HG03196 (cell line): ENCODE data around the gene DOK6.

ENCODE experiments used
- ATAC-seq: cut with Tn5 transposase; IDR thresholded peaks from one replicate; pipeline ENCODE4 v1.9.1; 2021; ENCODE audit not compliant: unreplicated experiment

Gene DOK6

DNA sequence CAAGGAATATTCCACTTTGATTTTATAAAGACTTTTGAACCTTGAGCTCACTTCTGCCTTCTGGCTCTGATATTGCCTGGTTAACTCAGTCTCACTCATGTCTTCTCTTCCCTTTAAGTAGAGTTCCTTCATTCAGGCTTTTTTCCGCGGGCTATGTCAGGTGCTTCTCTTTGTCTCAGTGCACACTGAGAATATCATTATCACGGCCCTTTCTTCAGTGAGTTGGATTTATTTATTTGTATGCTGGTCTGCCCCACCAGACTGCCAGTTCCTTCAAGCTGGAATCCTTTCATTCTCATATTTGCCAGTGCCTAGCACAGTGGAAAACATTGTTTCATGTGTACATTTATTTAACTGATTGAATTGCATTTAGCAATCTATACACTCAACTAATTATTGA lies 136.5 kb downstream of the DOK6 start:
- no peak for ATAC-seq

DNA sequence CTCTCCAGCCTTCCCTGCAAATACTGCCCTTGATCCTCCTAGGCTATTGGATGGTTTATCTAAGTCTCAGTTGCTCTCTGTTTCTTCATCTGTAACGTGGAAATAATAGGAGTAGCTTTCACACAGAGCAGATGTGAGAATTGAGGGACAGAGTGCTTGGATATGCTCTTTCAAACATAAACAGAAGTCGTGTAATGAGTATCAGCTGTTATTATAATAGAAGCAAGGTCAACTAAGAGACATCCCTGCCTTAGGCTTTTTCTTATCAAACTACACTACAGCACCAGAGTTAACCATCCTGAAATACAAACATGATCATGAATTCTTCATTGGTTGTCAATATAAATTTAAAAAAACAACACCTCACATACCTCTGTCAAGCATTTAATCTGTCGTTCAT lies 138.2 kb downstream of the DOK6 start:
- no peak for ATAC-seq

DNA sequence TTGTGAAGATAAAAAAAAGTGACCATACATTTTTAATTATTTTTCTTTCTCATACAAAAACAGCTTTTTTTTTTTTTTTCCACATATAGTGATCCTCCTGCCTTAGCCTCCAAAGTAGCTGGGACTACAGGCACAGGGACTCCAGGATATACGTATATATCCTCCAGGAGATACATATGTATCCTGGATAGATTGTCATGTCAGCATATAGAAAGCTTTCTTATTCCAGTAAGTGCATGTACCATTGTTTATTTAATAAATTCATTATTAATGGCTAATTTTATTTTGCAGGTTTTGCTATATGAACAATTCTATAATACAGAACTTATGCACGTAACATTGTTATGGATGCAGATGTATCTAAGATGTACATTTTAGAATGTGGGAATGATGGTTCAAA lies 138.7 kb downstream of the DOK6 start:
- no peak for ATAC-seq

DNA sequence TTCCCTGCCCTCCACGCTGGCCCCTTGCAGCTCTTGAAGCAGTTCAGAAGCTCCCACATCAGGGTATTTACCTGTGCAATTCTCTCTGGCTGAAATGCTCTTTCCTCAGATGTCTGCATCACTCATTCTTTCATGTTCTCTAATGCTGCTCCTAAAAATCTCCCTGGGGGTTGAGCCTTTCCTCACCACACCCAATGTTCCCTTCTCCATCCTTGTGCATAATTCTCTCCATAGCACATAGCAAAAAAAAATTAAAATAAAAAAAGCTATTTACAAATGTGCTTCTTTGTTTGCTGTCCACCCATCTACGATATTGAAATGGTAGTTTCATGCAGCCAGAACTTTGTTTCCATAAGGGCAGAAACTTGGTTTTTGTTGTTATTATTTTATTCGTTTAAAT lies 155.5 kb downstream of the DOK6 start:
- ATAC-seq: no peak

DNA sequence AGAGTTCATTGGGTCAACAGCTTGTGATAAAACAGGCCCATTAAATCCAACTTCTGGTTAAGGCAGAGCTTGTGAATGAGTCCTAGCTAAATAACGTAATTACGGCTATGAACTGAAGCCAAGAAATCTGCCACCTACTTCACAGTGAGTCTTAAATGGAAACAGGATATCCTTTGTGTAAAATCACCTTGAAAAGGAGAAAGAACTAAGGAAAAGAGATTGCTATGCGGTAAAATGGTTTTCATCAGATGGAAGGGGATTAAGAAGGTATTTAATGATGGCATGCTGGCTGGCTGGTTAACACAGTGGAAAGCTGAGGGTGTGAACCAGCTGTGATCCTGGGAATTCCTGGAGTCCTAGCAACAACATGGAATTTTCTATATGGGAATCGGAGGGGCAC lies 156.6 kb downstream of the DOK6 start:
- no peak for ATAC-seq

DNA sequence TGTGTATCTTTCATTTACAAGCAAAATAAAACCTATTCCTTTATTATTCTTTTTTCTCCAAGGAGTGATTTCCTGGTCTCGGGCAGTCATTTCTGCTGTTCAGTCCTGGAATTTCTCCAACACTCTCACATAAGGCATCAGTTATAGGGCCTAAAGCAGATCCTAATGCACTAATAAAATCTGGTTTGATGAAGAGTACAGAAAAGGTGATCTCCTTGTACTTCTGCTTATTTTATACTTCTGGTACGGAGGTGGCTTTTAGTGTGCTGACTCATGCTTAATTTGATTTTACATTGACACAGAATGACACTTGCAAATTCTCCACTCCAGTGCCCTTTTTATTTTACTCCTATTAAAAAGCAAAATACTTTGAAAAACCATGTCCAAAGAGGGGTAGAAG lies 157.4 kb downstream of the DOK6 start:
- ATAC-seq: no peak

DNA sequence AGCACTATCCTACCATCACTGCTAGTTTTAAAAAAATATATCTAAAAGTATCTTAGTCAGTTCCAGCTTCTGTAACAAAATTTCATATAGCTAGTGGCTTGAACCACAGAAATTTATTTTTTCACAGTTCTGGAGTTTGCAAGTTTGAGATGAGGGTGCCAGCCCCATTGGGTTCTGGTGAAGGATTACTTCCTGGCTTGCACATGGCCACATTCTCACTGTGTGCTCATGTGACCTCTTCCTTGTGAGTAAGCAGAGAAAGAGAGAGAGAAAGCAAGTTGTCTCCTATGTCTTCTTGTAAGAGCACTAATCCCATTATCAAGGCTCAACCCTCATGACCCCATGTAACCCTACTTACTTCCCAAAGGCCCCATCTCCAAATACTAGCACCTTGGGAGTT lies 158.9 kb downstream of the DOK6 start:
- no peak for ATAC-seq

DNA sequence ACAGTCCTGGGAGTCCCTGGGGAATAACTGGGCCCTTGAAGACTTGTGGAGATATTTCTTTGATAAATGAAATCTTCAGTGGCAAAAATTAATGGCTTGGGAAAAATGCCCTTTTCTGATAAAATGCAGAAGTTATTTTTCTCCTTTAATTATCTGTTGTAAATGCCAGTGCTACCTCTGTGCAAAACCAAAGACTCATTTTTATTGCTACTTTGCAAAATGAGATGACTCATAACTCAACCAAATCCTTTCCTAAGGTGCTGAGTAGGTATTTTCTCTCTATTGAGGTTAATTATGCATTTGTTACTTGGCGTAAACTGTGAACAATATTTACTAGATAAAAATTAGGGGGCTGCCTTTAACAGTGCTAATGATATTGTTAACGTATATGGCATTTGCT lies 163.9 kb downstream of the DOK6 start:
- no peak for ATAC-seq

DNA sequence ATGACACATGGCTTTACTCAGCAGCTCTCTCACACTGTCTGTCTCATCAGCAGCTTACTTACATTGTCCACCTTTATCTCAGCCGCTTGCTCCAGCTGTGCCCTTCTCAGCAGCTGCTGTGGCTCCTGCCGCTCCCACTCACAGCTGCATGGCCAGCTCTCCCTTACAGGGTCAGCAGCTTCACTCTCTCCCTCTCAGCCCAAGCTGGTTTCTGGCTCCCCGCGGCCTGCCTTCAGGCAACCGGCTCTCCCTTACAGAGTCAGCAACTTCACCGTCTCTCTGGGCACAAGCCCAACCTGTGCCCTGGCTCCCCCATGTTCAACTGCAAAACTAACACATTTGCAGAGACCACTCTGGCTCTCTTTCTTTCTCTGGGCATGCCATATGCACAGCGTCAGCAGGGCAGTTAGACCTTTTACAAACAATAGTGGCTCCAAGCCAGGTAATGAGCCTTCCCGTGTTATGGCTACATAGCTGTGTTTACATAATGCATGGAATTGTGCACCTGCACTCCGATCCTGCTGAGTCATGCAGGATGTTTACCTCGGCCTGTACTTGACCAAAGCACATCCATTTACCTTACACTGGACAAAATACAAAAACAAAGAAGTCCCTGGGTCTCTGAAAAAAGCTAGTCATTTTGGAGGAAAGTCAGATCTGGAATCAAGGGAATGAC lies 167.3 kb downstream of the DOK6 start:
- no peak for ATAC-seq

DNA sequence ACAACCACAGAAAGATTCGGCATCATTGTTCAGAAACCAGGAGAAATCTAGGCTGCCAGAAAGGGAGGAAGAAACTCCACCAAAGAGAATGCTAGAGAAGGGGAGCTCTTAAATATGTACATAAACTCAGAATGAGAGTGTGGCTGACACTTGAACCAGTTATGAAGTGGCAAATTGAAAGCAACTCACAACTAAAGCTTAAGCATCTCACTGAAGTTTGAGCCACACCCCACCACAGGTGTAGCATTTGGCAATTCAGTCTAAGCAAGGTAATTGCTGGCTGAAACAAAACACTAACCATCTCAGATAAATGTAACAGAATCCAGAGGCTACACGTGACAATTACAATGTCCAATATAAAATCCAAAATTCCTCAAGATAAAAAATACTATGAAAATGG lies 168.4 kb downstream of the DOK6 start:
- no peak for ATAC-seq

DNA sequence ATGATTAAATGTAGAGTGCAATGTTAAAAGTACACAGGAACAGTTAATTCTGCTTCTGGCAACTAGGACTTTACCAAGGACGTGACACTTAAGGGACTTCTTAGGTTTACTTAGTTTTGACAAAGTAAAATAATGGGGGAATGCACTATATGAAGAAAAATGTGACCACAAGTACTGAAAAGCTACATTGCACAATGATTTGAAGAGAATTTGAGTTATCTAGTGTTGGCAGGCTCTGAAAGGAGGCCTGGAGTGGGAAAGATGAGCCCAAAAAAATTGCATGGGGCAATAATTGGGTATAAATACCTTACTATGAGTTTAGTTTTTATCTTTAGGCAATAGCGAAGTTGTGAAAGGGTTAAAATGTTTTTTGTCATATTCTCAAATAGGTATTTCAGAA lies 173.7 kb downstream of the DOK6 start:
- ATAC-seq: no peak

DNA sequence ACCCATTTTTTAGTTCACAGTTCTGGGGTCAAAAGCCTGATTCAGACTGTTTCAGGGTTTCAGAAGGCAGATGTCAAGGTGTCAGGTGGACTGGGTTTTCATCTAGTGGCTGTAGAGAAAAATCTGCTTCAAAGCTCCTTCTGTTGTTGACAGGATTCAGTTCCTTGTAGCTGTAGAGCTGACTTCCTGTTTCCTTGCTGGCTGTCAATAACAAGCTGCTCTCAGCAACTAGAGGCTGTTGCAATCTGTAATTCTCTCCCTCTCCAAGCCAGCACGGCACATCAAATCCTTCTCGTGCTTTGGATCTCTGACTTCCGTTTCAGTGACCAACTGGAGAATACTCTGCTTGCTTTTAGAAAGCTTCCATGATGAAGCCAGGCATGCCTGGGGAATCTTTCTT lies 179.4 kb downstream of the DOK6 start:
- peak; percentile 86 for ATAC-seq

DNA sequence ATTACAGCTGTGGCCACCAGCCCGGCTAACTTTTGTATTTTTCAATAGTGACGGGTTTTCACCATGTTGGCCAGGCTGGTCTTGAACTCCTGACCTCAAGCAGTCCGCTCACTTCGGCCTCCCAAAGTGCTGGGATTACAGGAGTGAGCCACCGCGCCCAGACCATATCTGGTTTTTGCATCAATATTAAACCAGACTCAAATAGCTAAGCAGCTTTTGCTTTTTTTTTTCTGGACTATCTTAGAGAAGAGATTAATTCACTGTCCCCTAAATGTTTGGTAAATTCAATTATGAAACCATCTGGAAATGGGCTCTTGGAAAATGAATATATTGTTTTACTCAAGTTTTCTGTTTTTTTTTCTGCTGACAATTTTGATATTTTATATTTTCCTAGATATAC lies 183.7 kb downstream of the DOK6 start:
- no peak for ATAC-seq

DNA sequence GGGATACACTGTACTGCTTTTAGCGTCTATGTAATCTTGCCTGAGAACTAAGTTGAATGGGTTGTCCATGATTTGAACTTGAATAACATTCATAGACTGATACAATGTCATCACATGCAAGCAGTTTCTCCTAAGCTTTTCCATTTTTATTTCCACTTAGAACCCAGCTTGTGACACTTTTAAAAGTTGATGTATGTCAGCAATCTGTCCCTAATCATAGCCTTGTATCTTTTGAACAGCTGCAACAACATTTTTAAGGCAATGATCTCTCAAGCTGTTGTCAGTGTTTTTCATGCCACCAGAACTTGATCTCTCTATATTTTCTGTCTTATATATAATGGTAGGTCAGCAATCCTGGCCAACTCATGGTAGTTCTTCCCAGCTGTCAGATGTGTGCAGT lies 185.0 kb downstream of the DOK6 start:
- no peak for ATAC-seq

DNA sequence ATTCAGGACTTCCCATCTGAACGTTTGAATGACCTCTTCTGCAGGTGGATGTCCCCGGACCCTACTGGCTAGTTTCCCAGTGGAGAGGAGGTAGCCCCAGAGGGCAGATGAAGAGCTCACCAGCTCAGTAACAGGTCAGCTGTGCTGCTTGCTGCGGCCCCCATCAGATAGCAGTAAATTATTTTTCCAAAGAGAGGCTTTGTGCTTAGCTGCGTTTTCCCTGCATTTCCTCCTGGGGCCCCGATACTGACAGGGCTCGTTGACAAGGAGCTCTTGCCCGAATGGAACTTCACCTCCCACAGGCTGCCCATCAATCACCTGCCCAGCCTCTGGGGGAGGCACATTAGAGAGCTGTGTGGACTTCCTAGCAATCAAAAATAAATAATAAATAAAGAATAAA lies 185.8 kb downstream of the DOK6 start:
- no peak for ATAC-seq

DNA sequence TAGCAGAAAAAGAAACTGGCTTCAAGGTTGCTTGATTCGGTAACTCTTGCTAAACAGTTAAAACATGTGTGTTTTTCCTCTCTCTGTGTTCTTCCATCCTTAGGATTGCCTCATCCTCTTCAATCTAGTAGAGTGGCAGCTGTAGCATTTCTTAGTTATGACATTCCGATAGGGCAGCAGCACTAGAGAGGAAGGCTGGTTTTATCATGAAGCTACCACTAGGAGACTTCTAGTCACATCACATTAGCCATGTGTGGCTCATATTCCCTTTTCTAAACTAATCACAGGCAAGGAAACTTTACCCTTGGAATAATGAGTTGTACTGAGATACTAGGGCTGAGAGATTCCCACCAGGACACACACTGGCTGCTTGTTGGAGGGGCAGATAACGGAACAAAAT lies 187.6 kb downstream of the DOK6 start:
- no peak for ATAC-seq

DNA sequence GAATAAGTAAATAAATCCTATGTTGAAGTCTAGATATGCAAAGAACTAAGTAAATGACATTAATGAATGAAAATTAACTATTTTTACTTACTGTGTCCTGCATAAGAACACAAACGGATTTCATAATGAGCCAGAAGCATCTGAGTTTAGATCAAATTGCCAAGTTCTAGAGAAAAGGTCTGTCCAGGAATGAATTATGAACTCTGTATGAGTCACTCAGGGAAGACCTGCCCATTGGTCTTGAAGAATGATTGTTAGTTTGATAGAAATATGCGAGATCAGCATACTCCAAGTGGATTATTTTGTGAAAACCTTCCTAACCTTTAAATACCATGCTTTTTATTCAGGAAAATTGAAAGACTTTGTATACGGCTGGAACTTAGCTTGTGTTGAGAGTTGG lies 189.5 kb downstream of the DOK6 start:
- no peak for ATAC-seq

DNA sequence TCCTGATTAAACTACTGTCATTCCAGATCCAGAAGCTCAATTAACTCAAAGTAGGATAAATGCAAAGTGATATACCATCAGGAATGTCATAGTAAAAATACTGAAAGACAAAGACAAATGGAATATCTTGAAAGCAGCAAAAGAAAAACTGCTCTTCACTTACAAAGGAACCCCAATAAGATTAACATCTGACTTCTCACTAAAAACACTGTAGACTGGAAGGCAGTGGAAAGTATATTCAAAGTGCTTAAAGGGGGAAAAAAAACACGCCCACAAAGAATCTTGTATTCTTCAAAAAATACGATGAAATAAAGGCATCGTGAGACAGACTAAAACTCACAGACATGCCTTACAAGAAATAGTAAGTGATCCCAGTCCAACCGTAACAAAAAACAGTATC lies 195.7 kb downstream of the DOK6 start:
- ATAC-seq: no peak

DNA sequence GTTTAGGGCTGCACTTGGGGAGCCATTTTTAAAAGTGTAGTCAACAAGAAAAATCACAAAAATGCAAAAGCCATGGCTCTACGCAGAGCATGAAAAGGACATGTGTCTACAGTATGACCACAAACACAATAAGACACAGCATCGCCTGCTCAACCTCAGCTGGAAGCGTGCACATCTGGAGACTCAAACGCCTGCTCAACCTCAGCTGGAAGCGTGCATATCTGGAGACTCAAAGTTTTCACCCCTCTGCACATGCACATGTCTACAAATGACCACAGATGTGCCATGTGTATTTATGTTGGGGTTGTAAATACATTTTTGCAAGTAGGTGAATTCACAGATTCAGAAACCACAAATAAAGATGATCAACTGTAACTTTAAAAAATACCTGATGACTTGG lies 196.9 kb downstream of the DOK6 start:
- ATAC-seq: no peak

DNA sequence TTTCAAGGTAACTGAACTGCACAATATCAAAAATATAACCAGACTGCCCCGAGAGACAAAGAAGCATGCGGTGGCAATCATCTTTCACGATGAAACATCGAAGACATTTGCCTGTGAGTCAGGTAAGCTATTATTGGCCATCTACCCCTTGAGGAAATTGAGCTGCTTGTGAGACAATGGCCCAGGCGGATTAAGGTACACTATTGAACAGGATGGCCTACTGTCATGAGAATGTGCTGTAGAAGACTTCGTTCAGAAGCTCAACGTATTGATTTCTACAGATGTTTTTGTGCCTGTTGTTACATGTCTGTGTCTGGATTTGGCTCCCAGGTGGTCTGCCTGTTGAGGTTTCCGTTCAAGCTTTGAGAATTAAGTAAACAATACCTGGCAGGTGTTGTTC lies 198.7 kb downstream of the DOK6 start:
- no peak for ATAC-seq

DNA sequence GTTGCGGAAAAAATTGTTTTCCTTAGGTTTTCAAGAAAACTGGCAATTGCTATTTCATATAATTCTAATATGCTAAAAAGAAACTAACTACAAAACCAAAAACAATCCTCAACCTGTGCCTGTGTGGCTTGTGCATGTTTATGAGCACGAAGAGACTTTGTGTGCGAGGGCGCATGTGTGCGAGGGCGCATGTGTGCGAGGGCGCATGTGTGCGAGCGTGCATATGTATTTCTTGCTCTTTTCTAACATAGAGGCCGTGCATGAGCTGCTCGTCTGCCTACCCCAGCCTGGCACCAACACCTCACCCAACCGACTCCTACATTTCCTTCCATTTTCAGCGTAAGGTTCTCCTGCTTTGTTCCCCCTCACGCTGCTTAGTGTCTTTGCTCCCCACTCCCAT lies 211.6 kb downstream of the DOK6 start:
- ATAC-seq: no peak

DNA sequence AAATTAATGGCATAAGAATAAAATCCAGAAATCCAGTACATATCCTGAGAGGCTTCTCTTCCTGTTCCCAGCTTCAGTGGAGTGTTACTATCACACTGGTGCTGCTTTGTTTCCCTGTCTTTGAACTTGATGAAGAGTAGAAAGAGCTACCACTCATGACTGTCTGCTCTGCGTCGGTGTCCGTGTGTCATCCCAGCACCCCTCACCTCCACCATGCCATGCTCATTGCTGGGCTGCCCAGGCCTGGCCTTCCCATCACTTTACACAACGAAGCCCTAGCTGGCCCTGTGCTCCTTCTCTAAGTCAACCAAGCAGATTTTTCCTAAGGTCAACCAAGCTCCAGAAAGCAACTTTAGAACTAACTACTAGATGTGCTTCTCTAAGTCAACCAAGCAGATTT lies 215.4 kb downstream of the DOK6 start:
- ATAC-seq: no peak

DNA sequence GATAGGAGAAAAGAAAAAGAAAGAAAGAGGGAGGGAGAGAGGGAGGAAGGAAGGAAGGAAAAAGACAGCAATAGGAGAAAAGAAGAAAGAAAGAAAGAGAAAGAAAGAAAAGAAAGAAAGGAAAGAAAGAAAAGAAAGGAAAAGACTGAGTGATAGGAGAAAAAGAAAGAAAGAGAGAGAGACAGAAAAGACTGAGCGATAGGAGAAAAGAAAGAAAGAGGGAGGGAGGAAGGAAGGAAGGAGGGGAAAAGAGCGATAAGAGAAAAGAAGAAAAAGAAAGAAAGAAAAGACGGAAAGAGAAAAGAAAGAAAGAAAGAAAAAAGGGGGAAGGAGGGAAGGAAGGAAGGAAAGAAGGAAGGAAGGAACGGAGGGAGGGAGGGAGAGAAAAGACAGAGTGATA lies 216.7 kb downstream of the DOK6 start:
- ATAC-seq: no peak

DNA sequence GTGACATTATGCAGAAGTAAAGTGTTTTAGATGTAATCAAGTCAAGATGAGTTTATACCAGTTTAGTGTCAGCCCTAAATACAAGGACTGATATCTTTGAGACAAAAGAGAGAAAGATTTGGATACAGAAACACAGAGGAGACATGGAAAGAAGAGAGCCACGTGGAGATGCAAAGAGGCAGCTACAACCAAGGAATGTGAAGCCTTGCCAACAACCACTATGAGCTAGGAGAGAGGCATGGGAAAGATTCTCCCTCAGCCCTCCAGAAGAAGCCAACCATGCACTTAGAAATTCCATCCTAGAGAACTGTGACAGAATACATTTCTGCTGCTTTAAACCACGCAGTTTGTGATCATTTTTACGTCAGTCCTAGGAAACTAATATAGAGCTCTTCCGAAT lies 217.2 kb downstream of the DOK6 start:
- ATAC-seq: no peak
